ENCODE results near the gene KLHL21.
"Not testable (repeated sequence)": the region's sequence is repeated elsewhere in the genome, so short reads cannot be mapped to it uniquely, and the experiment has no call there.

DNA sequence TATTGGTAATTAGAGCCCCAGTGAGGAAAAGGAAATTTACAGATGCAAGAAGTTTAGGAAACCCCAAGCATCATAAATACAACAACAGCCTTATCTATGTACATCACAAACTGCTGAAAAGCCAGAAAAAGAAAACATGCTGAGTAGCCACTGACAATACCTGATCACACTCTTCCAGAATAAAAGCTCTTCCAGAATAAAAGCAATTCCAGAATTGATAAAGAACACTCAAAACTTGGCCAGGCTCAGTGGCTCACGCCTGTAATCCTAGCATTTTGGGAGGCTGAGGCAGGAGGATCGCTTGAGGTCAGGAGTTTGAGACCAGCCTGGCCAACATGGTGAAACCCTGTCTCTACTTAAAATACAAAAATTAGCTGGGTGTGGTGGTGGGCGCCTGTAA is 38.2 kb upstream of the KLHL21 start:
- TF ChIP-seq, protein P1, sequence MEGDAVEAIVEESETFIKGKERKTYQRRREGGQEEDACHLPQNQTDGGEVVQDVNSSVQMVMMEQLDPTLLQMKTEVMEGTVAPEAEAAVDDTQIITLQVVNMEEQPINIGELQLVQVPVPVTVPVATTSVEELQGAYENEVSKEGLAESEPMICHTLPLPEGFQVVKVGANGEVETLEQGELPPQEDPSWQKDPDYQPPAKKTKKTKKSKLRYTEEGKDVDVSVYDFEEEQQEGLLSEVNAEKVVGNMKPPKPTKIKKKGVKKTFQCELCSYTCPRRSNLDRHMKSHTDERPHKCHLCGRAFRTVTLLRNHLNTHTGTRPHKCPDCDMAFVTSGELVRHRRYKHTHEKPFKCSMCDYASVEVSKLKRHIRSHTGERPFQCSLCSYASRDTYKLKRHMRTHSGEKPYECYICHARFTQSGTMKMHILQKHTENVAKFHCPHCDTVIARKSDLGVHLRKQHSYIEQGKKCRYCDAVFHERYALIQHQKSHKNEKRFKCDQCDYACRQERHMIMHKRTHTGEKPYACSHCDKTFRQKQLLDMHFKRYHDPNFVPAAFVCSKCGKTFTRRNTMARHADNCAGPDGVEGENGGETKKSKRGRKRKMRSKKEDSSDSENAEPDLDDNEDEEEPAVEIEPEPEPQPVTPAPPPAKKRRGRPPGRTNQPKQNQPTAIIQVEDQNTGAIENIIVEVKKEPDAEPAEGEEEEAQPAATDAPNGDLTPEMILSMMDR (IDR thresholded peaks at IDR 0.05; ENCODE audit: low read length): not testable (repeated sequence)
- not testable (repeated sequence) for TF ChIP-seq EZH2 (IDR thresholded peaks at IDR 0.05; ENCODE audit: borderline replicate concordance, low read length)
